Measurements from ENCODE around the gene ARSA.

DNA sequence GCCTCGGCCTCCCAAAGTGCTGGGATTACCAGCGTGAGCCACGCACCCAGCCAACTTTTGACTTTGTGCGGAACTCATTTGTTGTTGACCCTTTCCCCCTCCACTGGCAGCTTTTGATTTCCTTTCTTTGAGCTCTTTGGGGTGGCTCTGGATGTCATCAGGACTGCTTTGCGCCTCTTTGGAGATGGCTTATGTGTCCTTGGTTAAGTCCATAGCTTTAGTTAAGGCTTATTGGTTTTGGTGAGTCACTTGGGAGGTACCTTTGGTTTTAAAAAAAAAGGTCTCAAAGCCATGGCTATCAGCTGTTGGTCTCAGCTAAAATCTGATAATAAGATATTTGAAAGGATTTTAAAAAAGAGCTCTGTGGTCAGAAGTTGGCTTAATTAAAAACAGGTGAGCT, 5.1 kb upstream of the ARSA start:
- TF ChIP-seq CTCF (IDR thresholded peaks at IDR 0.05) (no peak), POLR2A (IDR thresholded peaks at IDR 0.05) (no peak)
